GM10248 (cell line): ENCODE results near the gene SMAP2.

ENCODE experiments used
- CTCF ChIA-PET: fragments of 300-600 bp; sonication (Branson Sonifier 250); formaldehyde crosslinking; extraction: SDS; loops from one replicate; lab custom pipeline; 2021; ENCODE audit warnings: antibody characterized with exemption; lab: Yijun Ruan, JAX
- POLR2A ChIA-PET: fragments of 350-650 bp; sonication (Branson Sonifier 250); formaldehyde crosslinking; extraction: SDS; loops from one replicate; lab custom pipeline; 2020; ENCODE audit warnings: antibody characterized with exemption; lab: Yijun Ruan, JAX
- DNase-seq: peaks from one replicate; pipeline ENCODE4 v3.0.0; 2012; ENCODE audit errors: extremely low spot score
- CTCF ChIP-seq: IDR thresholded peaks from 2 replicates; pipeline ENCODE4 v1.5.1; 2012; ENCODE audit warnings: mild to moderate bottlenecking, low read depth; ENCODE audit errors: extremely low read depth, missing control alignments, control extremely low read depth

Gene SMAP2

GRCh38 chr1:40362699-40363098, 10.8 kb upstream of the SMAP2 start:
- ChIA-PET CTCF (interaction anchor here (1.4 to 4.0 kb wide), 5 partner anchors 9 to 284 kb away, joined by 4 to 26 read pairs (median 7); no protein-coding TSS in a partner anchor), POLR2A (no interaction called here)
- DNase-seq: no peak
- TF ChIP-seq CTCF: no peak

- peak; percentile 48 for DNase-seq
- peak; percentile 25 for TF ChIP-seq CTCF
- ChIA-PET POLR2A (interaction anchor here (1.0 to 2.1 kb wide), 3 partner anchors 10 to 307 kb away, joined by 3 to 10 read pairs (median 4); partner anchors contain the start of gene SMAP2), CTCF (interaction anchor here (1.0 to 4.0 kb wide), 19 partner anchors 9 to 331 kb away, joined by 3 to 26 read pairs (median 7); partner anchors contain the start of gene SMAP2)
Observed at GRCh38 chr1:40363721-40364120, 9.8 kb upstream of the SMAP2 start.

- no peak for TF ChIP-seq CTCF
- ChIA-PET CTCF (interaction anchor here (1.1 to 5.9 kb wide), 7 partner anchors 7 to 218 kb away, joined by 4 to 25 read pairs (median 5); no protein-coding TSS in a partner anchor), POLR2A (no interaction called here)
- DNase-seq: no peak
Observed at GRCh38 chr1:40371707-40372258, 1.7 kb upstream of the SMAP2 start.

DNA sequence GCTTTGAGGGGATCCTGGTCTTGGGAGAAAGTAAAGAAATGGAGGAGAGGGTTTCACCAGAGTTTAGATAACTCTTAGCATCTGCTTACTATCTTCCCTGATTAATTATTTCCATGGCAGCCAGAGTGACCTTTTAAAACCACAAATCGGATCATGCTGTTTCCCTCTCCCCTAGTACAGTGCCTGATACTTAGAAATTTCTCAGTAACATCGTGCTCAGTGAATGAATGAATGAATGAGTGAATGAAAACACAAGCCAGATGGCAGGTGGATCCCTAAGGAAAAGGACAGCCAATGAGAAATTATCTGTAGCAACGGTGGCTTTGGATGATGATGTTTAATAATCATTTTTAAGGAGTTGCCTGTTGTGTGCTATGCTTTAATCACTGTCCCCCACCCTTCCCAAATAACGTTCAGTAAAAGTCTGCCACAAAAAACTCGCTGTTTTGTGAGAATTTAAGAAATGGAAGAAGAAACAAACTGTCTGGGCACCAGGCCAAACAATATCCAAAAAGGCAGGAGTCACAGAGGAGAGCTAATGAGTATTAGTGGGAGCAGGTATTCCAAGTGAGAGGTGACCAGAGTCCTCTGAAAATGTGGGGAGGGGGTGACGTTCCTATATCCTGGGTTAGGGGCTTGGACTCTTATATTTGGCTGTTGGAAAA, 737 bp upstream of the SMAP2 start:
- no peak for DNase-seq
- ChIA-PET CTCF (interaction anchor here (1.1 to 5.9 kb wide), 14 partner anchors 8 to 229 kb away, joined by 3 to 25 read pairs (median 6); no protein-coding TSS in a partner anchor), POLR2A (interaction anchor here (1.4 to 1.9 kb wide), 4 partner anchors 8 to 58 kb away, joined by 3 to 14 read pairs (median 9); no protein-coding TSS in a partner anchor)
- no peak for TF ChIP-seq CTCF

DNA sequence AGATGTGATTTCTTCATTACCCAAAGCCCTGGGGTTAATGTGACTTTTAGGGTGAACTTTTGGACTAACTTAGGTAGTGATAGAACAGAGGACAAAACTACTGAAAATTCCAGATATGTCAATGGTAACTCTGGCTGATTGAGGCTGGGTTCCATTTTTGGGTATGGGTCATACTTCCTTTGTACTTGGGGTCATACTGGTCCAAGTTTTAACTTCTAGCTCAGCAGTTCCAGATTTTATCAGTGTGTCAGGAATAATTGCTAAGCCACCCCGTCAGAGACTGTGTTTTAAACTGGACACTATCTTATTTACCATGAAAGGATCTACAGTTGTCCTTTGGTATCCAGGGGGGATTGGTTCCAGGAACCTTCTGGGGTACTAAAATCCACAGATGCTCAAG, 4.0 kb downstream of the SMAP2 start:
- CTCF ChIA-PET: interaction anchor here (2.5 kb wide), 1 partner anchor 8 kb away, joined by 5 read pairs; no protein-coding TSS in a partner anchor
- DNase-seq: no peak
- POLR2A ChIA-PET: interaction anchor here (0.7 kb wide), 1 partner anchor 23 kb away, joined by 4 read pairs; no protein-coding TSS in a partner anchor
- TF ChIP-seq CTCF: no peak

DNA sequence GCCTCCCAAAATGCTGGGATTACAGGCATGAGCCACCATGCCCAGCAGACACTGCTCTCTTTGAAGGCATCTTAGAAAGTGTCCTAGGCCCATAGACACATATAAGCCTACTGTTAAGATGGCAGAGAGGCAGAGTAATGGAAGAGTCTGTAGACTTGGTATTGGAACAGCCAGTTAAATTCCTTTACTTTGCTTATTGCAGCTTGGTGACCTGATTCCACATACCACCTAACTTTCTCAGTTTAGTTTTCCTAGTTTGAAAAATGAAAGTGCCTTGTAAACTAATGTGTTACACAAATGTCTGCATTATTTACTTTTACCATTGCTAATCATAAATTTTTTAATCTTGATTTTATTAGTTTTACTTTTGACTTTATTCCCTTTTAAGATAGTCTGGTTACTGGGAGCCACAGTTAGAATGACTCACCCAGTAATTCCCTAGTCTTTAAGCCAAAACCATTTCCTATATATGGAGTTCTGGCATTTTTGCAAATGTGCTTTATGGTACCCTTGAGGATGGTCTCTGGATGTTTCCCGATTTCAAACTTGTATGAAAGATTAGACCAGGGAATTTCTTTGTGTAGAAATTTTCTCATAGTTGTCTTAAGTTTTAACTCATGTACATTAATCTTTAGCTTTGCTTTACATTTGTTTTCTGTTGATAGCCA, 6.4 kb downstream of the SMAP2 start:
- no peak for DNase-seq
- no peak for TF ChIP-seq CTCF
- CTCF ChIA-PET: interaction anchor here (1.0 to 10.3 kb wide), 6 partner anchors 16 to 236 kb away, joined by 3 to 62 read pairs (median 4); no protein-coding TSS in a partner anchor
- POLR2A ChIA-PET: no interaction called here
